HL-60 (cell line): ENCODE measurements around the gene SLC12A2.

Source experiments
- GABPA ChIP-seq: IDR thresholded peaks from 2 replicates; pipeline ENCODE4 v1.6.1; 2012; ENCODE audit warnings: low read depth
- POLR2AphosphoS5 ChIP-seq: IDR thresholded peaks from 2 replicates; pipeline ENCODE4 v1.6.1; 2012; ENCODE audit warnings: low read depth
- TF ChIP-seq, protein P1 (sequence below): IDR thresholded peaks from one replicate; pipeline ENCODE4 v1.5.1; 2011; ENCODE audit warnings: low read length, control low read depth, inconsistent platforms; ENCODE audit not compliant: insufficient read depth
- TF ChIP-seq, protein P2 (sequence below): IDR thresholded peaks from 2 replicates; pipeline ENCODE4 v1.6.1; 2012; ENCODE audit warnings: low read depth; ENCODE audit not compliant: insufficient replicate concordance

DNA sequence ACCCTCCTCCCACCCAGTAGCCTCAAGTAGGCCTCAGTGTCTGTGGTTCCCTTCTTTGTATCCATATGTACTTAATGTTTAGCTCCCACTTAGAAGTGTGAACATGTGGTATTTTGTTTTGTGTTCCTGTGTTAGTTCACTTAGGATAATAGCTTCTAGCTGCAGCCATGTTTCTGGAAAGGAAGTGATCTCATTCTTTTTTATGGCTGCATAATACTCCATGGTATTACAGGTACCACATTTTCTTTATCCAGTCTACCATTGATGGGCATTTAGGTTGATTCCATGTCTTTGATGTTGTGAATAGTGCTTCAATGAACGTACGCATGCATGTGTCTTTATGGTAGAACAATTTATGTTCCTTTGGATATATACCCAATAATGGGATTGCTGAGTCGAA is 74.8 kb downstream of the SLC12A2 start:
- TF ChIP-seq, protein P1, sequence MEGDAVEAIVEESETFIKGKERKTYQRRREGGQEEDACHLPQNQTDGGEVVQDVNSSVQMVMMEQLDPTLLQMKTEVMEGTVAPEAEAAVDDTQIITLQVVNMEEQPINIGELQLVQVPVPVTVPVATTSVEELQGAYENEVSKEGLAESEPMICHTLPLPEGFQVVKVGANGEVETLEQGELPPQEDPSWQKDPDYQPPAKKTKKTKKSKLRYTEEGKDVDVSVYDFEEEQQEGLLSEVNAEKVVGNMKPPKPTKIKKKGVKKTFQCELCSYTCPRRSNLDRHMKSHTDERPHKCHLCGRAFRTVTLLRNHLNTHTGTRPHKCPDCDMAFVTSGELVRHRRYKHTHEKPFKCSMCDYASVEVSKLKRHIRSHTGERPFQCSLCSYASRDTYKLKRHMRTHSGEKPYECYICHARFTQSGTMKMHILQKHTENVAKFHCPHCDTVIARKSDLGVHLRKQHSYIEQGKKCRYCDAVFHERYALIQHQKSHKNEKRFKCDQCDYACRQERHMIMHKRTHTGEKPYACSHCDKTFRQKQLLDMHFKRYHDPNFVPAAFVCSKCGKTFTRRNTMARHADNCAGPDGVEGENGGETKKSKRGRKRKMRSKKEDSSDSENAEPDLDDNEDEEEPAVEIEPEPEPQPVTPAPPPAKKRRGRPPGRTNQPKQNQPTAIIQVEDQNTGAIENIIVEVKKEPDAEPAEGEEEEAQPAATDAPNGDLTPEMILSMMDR = no peak
- TF ChIP-seq, protein P2, sequence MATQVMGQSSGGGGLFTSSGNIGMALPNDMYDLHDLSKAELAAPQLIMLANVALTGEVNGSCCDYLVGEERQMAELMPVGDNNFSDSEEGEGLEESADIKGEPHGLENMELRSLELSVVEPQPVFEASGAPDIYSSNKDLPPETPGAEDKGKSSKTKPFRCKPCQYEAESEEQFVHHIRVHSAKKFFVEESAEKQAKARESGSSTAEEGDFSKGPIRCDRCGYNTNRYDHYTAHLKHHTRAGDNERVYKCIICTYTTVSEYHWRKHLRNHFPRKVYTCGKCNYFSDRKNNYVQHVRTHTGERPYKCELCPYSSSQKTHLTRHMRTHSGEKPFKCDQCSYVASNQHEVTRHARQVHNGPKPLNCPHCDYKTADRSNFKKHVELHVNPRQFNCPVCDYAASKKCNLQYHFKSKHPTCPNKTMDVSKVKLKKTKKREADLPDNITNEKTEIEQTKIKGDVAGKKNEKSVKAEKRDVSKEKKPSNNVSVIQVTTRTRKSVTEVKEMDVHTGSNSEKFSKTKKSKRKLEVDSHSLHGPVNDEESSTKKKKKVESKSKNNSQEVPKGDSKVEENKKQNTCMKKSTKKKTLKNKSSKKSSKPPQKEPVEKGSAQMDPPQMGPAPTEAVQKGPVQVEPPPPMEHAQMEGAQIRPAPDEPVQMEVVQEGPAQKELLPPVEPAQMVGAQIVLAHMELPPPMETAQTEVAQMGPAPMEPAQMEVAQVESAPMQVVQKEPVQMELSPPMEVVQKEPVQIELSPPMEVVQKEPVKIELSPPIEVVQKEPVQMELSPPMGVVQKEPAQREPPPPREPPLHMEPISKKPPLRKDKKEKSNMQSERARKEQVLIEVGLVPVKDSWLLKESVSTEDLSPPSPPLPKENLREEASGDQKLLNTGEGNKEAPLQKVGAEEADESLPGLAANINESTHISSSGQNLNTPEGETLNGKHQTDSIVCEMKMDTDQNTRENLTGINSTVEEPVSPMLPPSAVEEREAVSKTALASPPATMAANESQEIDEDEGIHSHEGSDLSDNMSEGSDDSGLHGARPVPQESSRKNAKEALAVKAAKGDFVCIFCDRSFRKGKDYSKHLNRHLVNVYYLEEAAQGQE = no peak
- TF ChIP-seq POLR2AphosphoS5 (no peak), GABPA (no peak)
